ENCODE measurements around the gene RSPO4. TPM values are rescaled to one million over a fixed set of nuclear protein-coding genes. Genes with fewer than 3 reads are reported as not detected.

RSPO4 gene
- total and polyA plus RNA-seq, 9 of the 15 experiments (the other 6 are each of a cell fraction or from before 2014, with no cell fraction given), result 0.04 to 0.34 TPM; not detected in 7

DNA sequence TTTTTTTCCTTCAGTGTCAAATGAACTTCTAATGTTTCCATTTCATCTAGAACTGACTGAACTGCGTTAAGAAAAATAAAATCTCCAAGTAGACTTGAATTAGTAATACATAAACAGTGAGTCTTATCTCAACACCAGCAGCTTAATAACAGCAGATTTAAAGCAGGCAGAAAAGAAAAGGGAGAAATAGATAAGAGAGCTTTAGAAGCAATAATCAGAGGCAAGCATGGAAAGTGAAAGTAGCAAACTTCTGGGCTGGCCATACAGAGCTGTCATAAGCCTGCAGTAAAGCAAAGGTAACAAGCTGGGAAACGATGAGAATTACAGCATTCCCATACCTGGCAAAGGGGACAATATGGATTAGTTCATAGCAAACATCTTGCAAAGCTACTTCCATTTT lies 69.1 kb downstream of the RSPO4 start (continued):
- TF ChIP-seq, protein P1, sequence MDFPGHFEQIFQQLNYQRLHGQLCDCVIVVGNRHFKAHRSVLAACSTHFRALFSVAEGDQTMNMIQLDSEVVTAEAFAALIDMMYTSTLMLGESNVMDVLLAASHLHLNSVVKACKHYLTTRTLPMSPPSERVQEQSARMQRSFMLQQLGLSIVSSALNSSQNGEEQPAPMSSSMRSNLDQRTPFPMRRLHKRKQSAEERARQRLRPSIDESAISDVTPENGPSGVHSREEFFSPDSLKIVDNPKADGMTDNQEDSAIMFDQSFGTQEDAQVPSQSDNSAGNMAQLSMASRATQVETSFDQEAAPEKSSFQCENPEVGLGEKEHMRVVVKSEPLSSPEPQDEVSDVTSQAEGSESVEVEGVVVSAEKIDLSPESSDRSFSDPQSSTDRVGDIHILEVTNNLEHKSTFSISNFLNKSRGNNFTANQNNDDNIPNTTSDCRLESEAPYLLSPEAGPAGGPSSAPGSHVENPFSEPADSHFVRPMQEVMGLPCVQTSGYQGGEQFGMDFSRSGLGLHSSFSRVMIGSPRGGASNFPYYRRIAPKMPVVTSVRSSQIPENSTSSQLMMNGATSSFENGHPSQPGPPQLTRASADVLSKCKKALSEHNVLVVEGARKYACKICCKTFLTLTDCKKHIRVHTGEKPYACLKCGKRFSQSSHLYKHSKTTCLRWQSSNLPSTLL (IDR thresholded peaks at IDR 0.05), result no peak
- TF ChIP-seq PCBP2 (IDR thresholded peaks at IDR 0.05; ENCODE audit: low read depth, low read length, poor library complexity, severe bottlenecking) (no peak), CBX5 (IDR thresholded peaks at IDR 0.05; ENCODE audit: borderline replicate concordance, low read depth) (no peak), RAD51 (IDR thresholded peaks at IDR 0.05; ENCODE audit: borderline replicate concordance, low read depth) (no peak), RBM15 (IDR thresholded peaks at IDR 0.05; ENCODE audit: insufficient read depth, low read length) (no peak), BRD4 (IDR thresholded peaks at IDR 0.05) (no peak), ZNF449 (CRISPR knock-in tag; IDR thresholded peaks at IDR 0.05) (no peak), KDM2B (CRISPR knock-in tag; IDR thresholded peaks at IDR 0.05) (no peak), XRCC5 (IDR thresholded peaks at IDR 0.05; ENCODE audit: low read depth, low read length) (no peak), TAF15 (IDR thresholded peaks at IDR 0.05; ENCODE audit: low read depth, low read length) (no peak), ARID1B (IDR thresholded peaks at IDR 0.05) (peak; percentile 22; the same call in 1 of the 2 replicates), TAL1 (IDR thresholded peaks at IDR 0.05) (peak; percentile 54)
- TF ChIP-seq, protein P2, sequence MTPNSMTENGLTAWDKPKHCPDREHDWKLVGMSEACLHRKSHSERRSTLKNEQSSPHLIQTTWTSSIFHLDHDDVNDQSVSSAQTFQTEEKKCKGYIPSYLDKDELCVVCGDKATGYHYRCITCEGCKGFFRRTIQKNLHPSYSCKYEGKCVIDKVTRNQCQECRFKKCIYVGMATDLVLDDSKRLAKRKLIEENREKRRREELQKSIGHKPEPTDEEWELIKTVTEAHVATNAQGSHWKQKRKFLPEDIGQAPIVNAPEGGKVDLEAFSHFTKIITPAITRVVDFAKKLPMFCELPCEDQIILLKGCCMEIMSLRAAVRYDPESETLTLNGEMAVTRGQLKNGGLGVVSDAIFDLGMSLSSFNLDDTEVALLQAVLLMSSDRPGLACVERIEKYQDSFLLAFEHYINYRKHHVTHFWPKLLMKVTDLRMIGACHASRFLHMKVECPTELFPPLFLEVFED (CRISPR knock-in tag; conservative IDR thresholded peaks at IDR 0.05), result no peak
- TF ChIP-seq, protein P3, sequence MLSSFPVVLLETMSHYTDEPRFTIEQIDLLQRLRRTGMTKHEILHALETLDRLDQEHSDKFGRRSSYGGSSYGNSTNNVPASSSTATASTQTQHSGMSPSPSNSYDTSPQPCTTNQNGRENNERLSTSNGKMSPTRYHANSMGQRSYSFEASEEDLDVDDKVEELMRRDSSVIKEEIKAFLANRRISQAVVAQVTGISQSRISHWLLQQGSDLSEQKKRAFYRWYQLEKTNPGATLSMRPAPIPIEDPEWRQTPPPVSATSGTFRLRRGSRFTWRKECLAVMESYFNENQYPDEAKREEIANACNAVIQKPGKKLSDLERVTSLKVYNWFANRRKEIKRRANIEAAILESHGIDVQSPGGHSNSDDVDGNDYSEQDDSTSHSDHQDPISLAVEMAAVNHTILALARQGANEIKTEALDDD (IDR thresholded peaks at IDR 0.05), result no peak
- TF ChIP-seq, protein P4, sequence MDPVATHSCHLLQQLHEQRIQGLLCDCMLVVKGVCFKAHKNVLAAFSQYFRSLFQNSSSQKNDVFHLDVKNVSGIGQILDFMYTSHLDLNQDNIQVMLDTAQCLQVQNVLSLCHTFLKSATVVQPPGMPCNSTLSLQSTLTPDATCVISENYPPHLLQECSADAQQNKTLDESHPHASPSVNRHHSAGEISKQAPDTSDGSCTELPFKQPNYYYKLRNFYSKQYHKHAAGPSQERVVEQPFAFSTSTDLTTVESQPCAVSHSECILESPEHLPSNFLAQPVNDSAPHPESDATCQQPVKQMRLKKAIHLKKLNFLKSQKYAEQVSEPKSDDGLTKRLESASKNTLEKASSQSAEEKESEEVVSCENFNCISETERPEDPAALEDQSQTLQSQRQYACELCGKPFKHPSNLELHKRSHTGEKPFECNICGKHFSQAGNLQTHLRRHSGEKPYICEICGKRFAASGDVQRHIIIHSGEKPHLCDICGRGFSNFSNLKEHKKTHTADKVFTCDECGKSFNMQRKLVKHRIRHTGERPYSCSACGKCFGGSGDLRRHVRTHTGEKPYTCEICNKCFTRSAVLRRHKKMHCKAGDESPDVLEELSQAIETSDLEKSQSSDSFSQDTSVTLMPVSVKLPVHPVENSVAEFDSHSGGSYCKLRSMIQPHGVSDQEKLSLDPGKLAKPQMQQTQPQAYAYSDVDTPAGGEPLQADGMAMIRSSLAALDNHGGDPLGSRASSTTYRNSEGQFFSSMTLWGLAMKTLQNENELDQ (CRISPR knock-in tag; IDR thresholded peaks at IDR 0.05; ENCODE audit: borderline replicate concordance), result no peak
